GM23338 (cell line): Measurements from ENCODE around the gene HVCN1.

Source experiments
- CTCF ChIP-seq, 2 experiments: fragments of 200-600 bp in 1 of 2; sonication (generic) in 1 of 2; conservative IDR thresholded peaks; 2 replicates each; pipeline versions ENCODE4 v1.5.1 to v1.6.1; 2016 to 2017; ENCODE audit warnings: antibody characterized with exemption in 2 of 2, low read depth in 2 of 2, mild to moderate bottlenecking in 2 of 2, moderate library complexity in 1 of 2
- EZH2 ChIP-seq: fragments of 200-600 bp; sonication (generic); IDR thresholded peaks from one replicate; pipeline ENCODE4 v1.8.0; 2017; ENCODE audit warnings: antibody characterized with exemption, mild to moderate bottlenecking, low read depth; ENCODE audit not compliant: unreplicated experiment

- TF ChIP-seq EZH2 (no peak), CTCF (conservative IDR thresholded peaks at IDR 0.05; ENCODE audit: low read depth in 2 of 2) (no peak)
Measured at GRCh38 chr12:110622582-110622981, 66.3 kb downstream of the HVCN1 start.
